Panc1 (cell line): ENCODE measurements around the gene MRPS9. TPM values are rescaled to one million over a fixed set of nuclear protein-coding genes. Genes with fewer than 3 reads are reported as not detected.

Experiments used
- ATAC-seq: fragments of 200-7000 bp; cut with Tn5 transposase; 2 replicates; pipeline ENCODE4 v1.9.1; 2020; ENCODE audit warnings: mild to moderate bottlenecking, moderate library complexity
- BruUV-seq: library from RNA; stranded (reverse); fragments of 400-500 nt; replicated peaks from 2 replicates; lab custom pipeline; 2021; lab: Mats Ljungman, UMichigan
- CTCF ChIA-PET: fragments of 300-600 bp; sonication (Branson Sonifier 250); formaldehyde crosslinking; loops from one replicate; lab custom pipeline; 2022; ENCODE audit warnings: antibody characterized with exemption; lab: Charles Lee
- POLR2A ChIA-PET: fragments of 300-600 bp; sonication (Branson Sonifier 250); formaldehyde crosslinking; loops from one replicate; lab custom pipeline; 2022; ENCODE audit warnings: antibody characterized with exemption; lab: Charles Lee
- DNase-seq: peaks from one replicate; pipeline ENCODE4 v3.0.0-alpha.2; 2010; ENCODE audit warnings: low read depth, low spot score
- H3K27ac ChIP-seq: 2 replicates; pipeline ENCODE4 v1.5.1; 2011; ENCODE audit warnings: mild to moderate bottlenecking, low read length, inconsistent platforms
- H3K27me3 ChIP-seq: fragments of 200-500 bp; sonication (Bioruptor generic); 2 replicates; pipeline ENCODE4 v1.6.0; 2014; ENCODE audit warnings: low read length, inconsistent platforms; ENCODE audit not compliant: control insufficient read depth, insufficient read depth
- H3K36me3 ChIP-seq: fragments of 200-500 bp; sonication (Bioruptor generic); 2 replicates; pipeline ENCODE4 v1.5.1; 2014; ENCODE audit warnings: inconsistent platforms, mild to moderate bottlenecking, low read length, moderate library complexity; ENCODE audit not compliant: control insufficient read depth, insufficient read depth
- H3K4me1 ChIP-seq: 2 replicates; pipeline ENCODE4 v1.5.1; 2011; ENCODE audit warnings: inconsistent platforms, mild to moderate bottlenecking, low read length, moderate library complexity; ENCODE audit not compliant: control insufficient read depth, insufficient read depth
- H3K4me3 ChIP-seq, 2 experiments: 2 replicates each; pipeline ENCODE4 v1.5.1; 2011 to 2012; ENCODE audit warnings: low read depth in 2 of 2, low read length in 2 of 2, mild to moderate bottlenecking in 2 of 2, inconsistent platforms in 1 of 2, moderate library complexity in 1 of 2
- H3K9me3 ChIP-seq: fragments of 200-500 bp; sonication (Bioruptor generic); 2 replicates; pipeline ENCODE4 v1.5.1; 2014; ENCODE audit warnings: low read depth, mild to moderate bottlenecking, inconsistent platforms, low read length, moderate library complexity; ENCODE audit not compliant: control insufficient read depth, insufficient read depth
- CTCF ChIP-seq: fragments of 450-650 bp; IDR thresholded peaks from 2 replicates; pipeline ENCODE4 v1.5.1; 2017; ENCODE audit warnings: mild to moderate bottlenecking
- POLR2AphosphoS5 ChIP-seq: IDR thresholded peaks from 2 replicates; pipeline ENCODE4 v1.6.1; 2012; ENCODE audit warnings: mild to moderate bottlenecking, low read depth, low read length, moderate library complexity
- REST ChIP-seq, 2 experiments: IDR thresholded peaks; 2 replicates each; pipeline ENCODE4 v1.6.1; 2011 to 2012; ENCODE audit warnings: low read depth in 2 of 2, control low read depth in 1 of 2, low read length in 1 of 2, mild to moderate bottlenecking in 1 of 2, moderate library complexity in 1 of 2; ENCODE audit not compliant: insufficient read depth in 1 of 2
- SIN3A ChIP-seq: IDR thresholded peaks from 2 replicates; pipeline ENCODE4 v1.6.1; 2012; ENCODE audit warnings: low read depth, mild to moderate bottlenecking, low read length, moderate library complexity, borderline replicate concordance; ENCODE audit not compliant: insufficient read depth
- TCF7L2 ChIP-seq: IDR thresholded peaks from 2 replicates; pipeline ENCODE4 v1.6.1; 2011; ENCODE audit warnings: mild to moderate bottlenecking, low read depth, low read length, inconsistent platforms
- in situ Hi-C: cut with HindIII; loops from 2 replicates; pipeline ENCODE4 v1.10.0; 2016; ENCODE audit warnings: low sequenced_read_pairs, low pct_unique_long_range_greater_than_20kb
- intact Hi-C: fragments of 100-400 bp; cut with micrococcal nuclease; formaldehyde crosslinking; loops from one replicate; pipeline ENCODE4 v1.10.0; 2022; ENCODE audit not compliant: unreplicated experiment
- total RNA-seq: library from RNA; stranded (reverse); gene quantifications from one replicate; pipeline ENCODE4 v1.2.1, GENCODE V29; 2021; ENCODE audit not compliant: unreplicated experiment

MRPS9 gene
- total RNA-seq, 1 experiment from 2014 or later: 27.4 TPM

- no peak overlapping the region for H3K4me3 ChIP-seq
- intact Hi-C loops: no loop called here
- DNase-seq (no peak), ATAC-seq (no peak)
- no peak overlapping the region for H3K27ac ChIP-seq
- POLR2A ChIA-PET: no interaction called here
- H3K9me3 ChIP-seq: no peaks in the 10 kb centered on the region
- BruUV-seq: no TSS peak
- H3K4me1 ChIP-seq: no peaks in the 10 kb centered on the region
- in situ Hi-C loops: no loop called here
- H3K27me3 ChIP-seq: no peaks in the 10 kb centered on the region
- no peaks in the 10 kb centered on the region for H3K36me3 ChIP-seq
- CTCF ChIA-PET: no interaction called here
- no peak for TF ChIP-seq TCF7L2
- TF ChIP-seq CTCF: no peak
- no peak for TF ChIP-seq REST (IDR thresholded peaks at IDR 0.05; ENCODE audit: insufficient read depth in 1 of 2, low read depth in 2 of 2, low read length in 1 of 2)
- TF ChIP-seq POLR2AphosphoS5: no peak
- no peak for TF ChIP-seq SIN3A
Observed at GRCh38 chr2:105085525-105085924, 47.7 kb downstream of the MRPS9 start.

GRCh38 chr2:105087273-105087672 is 49.4 kb downstream of the MRPS9 start:
- POLR2A ChIA-PET: no interaction called here
- CTCF ChIA-PET: interaction anchor here (0.5 kb wide), 1 partner anchor 69 kb away, joined by 4 read pairs; no protein-coding TSS in a partner anchor
- H3K4me3 ChIP-seq: no peak overlapping the region
- TF ChIP-seq POLR2AphosphoS5 (no peak), CTCF (no peak), SIN3A (no peak), REST (IDR thresholded peaks at IDR 0.05; ENCODE audit: insufficient read depth in 1 of 2, low read depth in 2 of 2, low read length in 1 of 2) (no peak), TCF7L2 (no peak)
- no peak overlapping the region for H3K27ac ChIP-seq
- H3K36me3 ChIP-seq: no peaks in the 10 kb centered on the region
- no TSS peak for BruUV-seq
- no peaks in the 10 kb centered on the region for H3K9me3 ChIP-seq
- ATAC-seq: no peak
- no peaks in the 10 kb centered on the region for H3K27me3 ChIP-seq
- intact Hi-C loops (no loop called here), in situ Hi-C loops (no loop called here)
- H3K4me1 ChIP-seq: no peaks in the 10 kb centered on the region
- no peak for DNase-seq
